ENCODE measurements around the gene MEGF6. TPM values are rescaled to one million over a fixed set of nuclear protein-coding genes. Genes with fewer than 3 reads are reported as not detected.
"Not testable (repeated sequence)": the region's sequence is repeated elsewhere in the genome, so short reads cannot be mapped to it uniquely, and the experiment has no call there.

MEGF6 gene
- total and polyA plus RNA-seq, 4 donors, result 6.0 to 19.9 (median 15.3) TPM

GRCh38 chr1:3586986-3587759, 24.1 kb downstream of the MEGF6 start:
- WGBS (ENCODE audit: insufficient coverage), result 71% methylated on average over 18 of the region's 24 CpGs
- Histone ChIP-seq H3K4me3 (ENCODE audit: low read depth, low read length) (no peak overlapping the region), H3K4me1 (ENCODE audit: control insufficient read depth, insufficient read depth, low read length) (peaks cover 50% of the 10 kb centered on the region), H3K27ac (ENCODE audit: low read depth, low read length) (no peak overlapping the region), H3K27me3 (ENCODE audit: control insufficient read depth, insufficient read depth, low read length) (no peaks in the 10 kb centered on the region), H3K9me3 (ENCODE audit: control insufficient read depth, insufficient read depth, low read length) (no peaks in the 10 kb centered on the region), H3K36me3 (ENCODE audit: control insufficient read depth, insufficient read depth, low read length) (peaks cover 20% of the 10 kb centered on the region)
- peak in 1 of 6 donors; percentile 59 for DNase-seq (ENCODE audit: low read depth in 4 of 6, low spot score in 6 of 6)

GRCh38 chr1:3585940-3586568, 25.3 kb downstream of the MEGF6 start:
- no peak for DNase-seq (ENCODE audit: low read depth in 4 of 6, low spot score in 6 of 6)
- Histone ChIP-seq H3K4me1 (ENCODE audit: control insufficient read depth, insufficient read depth, low read length) (peaks cover 53% of the 10 kb centered on the region), H3K27ac (ENCODE audit: low read depth, low read length) (no peak overlapping the region), H3K36me3 (ENCODE audit: control insufficient read depth, insufficient read depth, low read length) (peaks cover 17% of the 10 kb centered on the region), H3K4me3 (ENCODE audit: low read depth, low read length) (no peak overlapping the region), H3K9me3 (ENCODE audit: control insufficient read depth, insufficient read depth, low read length) (no peaks in the 10 kb centered on the region), H3K27me3 (ENCODE audit: control insufficient read depth, insufficient read depth, low read length) (no peaks in the 10 kb centered on the region)
- WGBS (ENCODE audit: insufficient coverage), result 89% methylated on average over 19 of the region's 19 CpGs

GRCh38 chr1:3585353-3585868, 25.9 kb downstream of the MEGF6 start:
- H3K4me3 ChIP-seq (ENCODE audit: low read depth, low read length); H3K9me3 ChIP-seq (ENCODE audit: control insufficient read depth, insufficient read depth, low read length); H3K27ac ChIP-seq (ENCODE audit: low read depth, low read length); H3K27me3 ChIP-seq (ENCODE audit: control insufficient read depth, insufficient read depth, low read length); DNase-seq (ENCODE audit: low read depth in 4 of 6, low spot score in 6 of 6): not testable (repeated sequence)
- peaks cover 49% of the 10 kb centered on the region for H3K4me1 ChIP-seq (ENCODE audit: control insufficient read depth, insufficient read depth, low read length)
- peaks cover 13% of the 10 kb centered on the region for H3K36me3 ChIP-seq (ENCODE audit: control insufficient read depth, insufficient read depth, low read length)
- 89% methylated on average over 6 of the region's 6 CpGs for WGBS (ENCODE audit: insufficient coverage)

GRCh38 chr1:3584915-3585314, 26.4 kb downstream of the MEGF6 start:
- H3K27me3 ChIP-seq (ENCODE audit: control insufficient read depth, insufficient read depth, low read length), result no peaks in the 10 kb centered on the region
- no peak overlapping the region for H3K27ac ChIP-seq (ENCODE audit: low read depth, low read length)
- peaks cover 12% of the 10 kb centered on the region for H3K36me3 ChIP-seq (ENCODE audit: control insufficient read depth, insufficient read depth, low read length)
- H3K9me3 ChIP-seq (ENCODE audit: control insufficient read depth, insufficient read depth, low read length), result no peaks in the 10 kb centered on the region
- H3K4me1 ChIP-seq (ENCODE audit: control insufficient read depth, insufficient read depth, low read length), result peaks cover 44% of the 10 kb centered on the region
- WGBS (ENCODE audit: insufficient coverage), result 96% methylated on average over 7 of the region's 7 CpGs
- no peak for DNase-seq (ENCODE audit: low read depth in 4 of 6, low spot score in 6 of 6)
- H3K4me3 ChIP-seq (ENCODE audit: low read depth, low read length), result no peak overlapping the region

- H3K4me1 ChIP-seq (ENCODE audit: control insufficient read depth, insufficient read depth, low read length), result peaks cover 33% of the 10 kb centered on the region
- not testable (repeated sequence) for DNase-seq (ENCODE audit: low read depth in 4 of 6, low spot score in 6 of 6)
- whole genome bisulfite sequencing (ENCODE audit: insufficient coverage), result 93% methylated on average over 18 of the region's 21 CpGs
Observed at GRCh38 chr1:3583751-3584150, 27.6 kb downstream of the MEGF6 start.

GRCh38 chr1:3581296-3582036, 29.8 kb downstream of the MEGF6 start:
- Histone ChIP-seq H3K36me3 (ENCODE audit: control insufficient read depth, insufficient read depth, low read length) (peaks cover 17% of the 10 kb centered on the region), H3K27me3 (ENCODE audit: control insufficient read depth, insufficient read depth, low read length) (no peaks in the 10 kb centered on the region), H3K27ac (ENCODE audit: low read depth, low read length) (no peak overlapping the region), H3K4me1 (ENCODE audit: control insufficient read depth, insufficient read depth, low read length) (peaks cover 36% of the 10 kb centered on the region), H3K9me3 (ENCODE audit: control insufficient read depth, insufficient read depth, low read length) (no peaks in the 10 kb centered on the region), H3K4me3 (ENCODE audit: low read depth, low read length) (no peak overlapping the region)
- WGBS (ENCODE audit: insufficient coverage), result 60% methylated on average over 16 of the region's 16 CpGs
- DNase-seq (ENCODE audit: low read depth in 4 of 6, low spot score in 6 of 6), result no peak

More at GRCh38 chr1:3583751-3584150, 27.6 kb downstream of the MEGF6 start:
- H3K36me3 ChIP-seq (ENCODE audit: control insufficient read depth, insufficient read depth, low read length), result peaks cover 17% of the 10 kb centered on the region
- H3K27me3 ChIP-seq (ENCODE audit: control insufficient read depth, insufficient read depth, low read length); H3K27ac ChIP-seq (ENCODE audit: low read depth, low read length); H3K4me3 ChIP-seq (ENCODE audit: low read depth, low read length); H3K9me3 ChIP-seq (ENCODE audit: control insufficient read depth, insufficient read depth, low read length): not testable (repeated sequence)

GRCh38 chr1:3580231-3580630, 31.1 kb downstream of the MEGF6 start:
- H3K36me3 ChIP-seq (ENCODE audit: control insufficient read depth, insufficient read depth, low read length), result peaks cover 16% of the 10 kb centered on the region
- H3K4me1 ChIP-seq (ENCODE audit: control insufficient read depth, insufficient read depth, low read length), result peaks cover 46% of the 10 kb centered on the region
- H3K9me3 ChIP-seq (ENCODE audit: control insufficient read depth, insufficient read depth, low read length), result no peaks in the 10 kb centered on the region
- no peak overlapping the region for H3K27ac ChIP-seq (ENCODE audit: low read depth, low read length)
- DNase-seq (ENCODE audit: low read depth in 4 of 6, low spot score in 6 of 6), result no peak
- no peaks in the 10 kb centered on the region for H3K27me3 ChIP-seq (ENCODE audit: control insufficient read depth, insufficient read depth, low read length)
- 76% methylated on average over 6 of the region's 9 CpGs for WGBS (ENCODE audit: insufficient coverage)
- no peak overlapping the region for H3K4me3 ChIP-seq (ENCODE audit: low read depth, low read length)

- H3K27me3 ChIP-seq (ENCODE audit: control insufficient read depth, insufficient read depth, low read length), result no peaks in the 10 kb centered on the region
- no peak overlapping the region for H3K4me3 ChIP-seq (ENCODE audit: low read depth, low read length)
- peaks cover 46% of the 10 kb centered on the region for H3K4me1 ChIP-seq (ENCODE audit: control insufficient read depth, insufficient read depth, low read length)
- no peaks in the 10 kb centered on the region for H3K9me3 ChIP-seq (ENCODE audit: control insufficient read depth, insufficient read depth, low read length)
- peaks cover 14% of the 10 kb centered on the region for H3K36me3 ChIP-seq (ENCODE audit: control insufficient read depth, insufficient read depth, low read length)
- DNase-seq (ENCODE audit: low read depth in 4 of 6, low spot score in 6 of 6), result no peak
- WGBS (ENCODE audit: insufficient coverage), result 86% methylated on average over 15 of the region's 16 CpGs
- H3K27ac ChIP-seq (ENCODE audit: low read depth, low read length), result no peak overlapping the region
Observed at GRCh38 chr1:3579626-3580025, 31.7 kb downstream of the MEGF6 start.

GRCh38 chr1:3578906-3579305, 32.4 kb downstream of the MEGF6 start:
- Histone ChIP-seq H3K4me1 (ENCODE audit: control insufficient read depth, insufficient read depth, low read length) (peaks cover 51% of the 10 kb centered on the region), H3K4me3 (ENCODE audit: low read depth, low read length) (no peak overlapping the region), H3K27ac (ENCODE audit: low read depth, low read length) (no peak overlapping the region), H3K36me3 (ENCODE audit: control insufficient read depth, insufficient read depth, low read length) (peaks cover 13% of the 10 kb centered on the region), H3K27me3 (ENCODE audit: control insufficient read depth, insufficient read depth, low read length) (no peaks in the 10 kb centered on the region), H3K9me3 (ENCODE audit: control insufficient read depth, insufficient read depth, low read length) (no peaks in the 10 kb centered on the region)
- DNase-seq (ENCODE audit: low read depth in 4 of 6, low spot score in 6 of 6), result no peak
- WGBS (ENCODE audit: insufficient coverage), result 69% methylated on average over 16 of the region's 19 CpGs
